ENCODE data around the gene C4BPB. TPM values are rescaled to one million over a fixed set of nuclear protein-coding genes. Genes with fewer than 3 reads are reported as not detected.

C4BPB gene
- total and polyA plus RNA-seq, 4 donors: 59.7 to 460 (median 401) TPM

DNA sequence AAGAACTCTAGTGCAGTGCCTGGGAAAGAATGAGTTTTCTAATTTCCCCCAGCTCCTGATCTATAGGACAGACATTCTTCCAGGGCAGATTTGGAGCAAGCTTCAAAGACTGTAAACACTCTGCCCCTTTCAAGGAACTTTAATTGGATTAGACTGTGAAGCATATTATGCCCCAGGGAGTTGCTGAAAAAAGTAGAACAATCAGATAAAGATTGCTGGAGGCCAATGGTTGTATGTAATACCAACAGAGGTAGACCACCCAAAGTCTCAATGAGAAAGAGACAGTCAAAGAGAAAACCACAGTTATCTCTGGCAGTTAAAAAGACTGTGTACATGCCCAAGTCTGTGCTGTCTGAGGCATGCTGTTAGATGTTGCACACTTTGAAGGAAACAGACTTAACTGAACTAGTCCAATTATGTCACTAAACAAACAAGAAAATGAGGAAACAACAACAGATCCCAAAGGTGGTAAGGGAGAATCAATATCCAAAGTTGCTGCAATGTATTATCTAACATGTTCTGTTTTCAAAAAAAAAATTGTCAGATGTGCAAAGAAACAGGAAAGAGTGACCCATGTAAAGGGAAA lies 39.8 kb downstream of the C4BPB start (continued):
- TF ChIP-seq, protein P1, sequence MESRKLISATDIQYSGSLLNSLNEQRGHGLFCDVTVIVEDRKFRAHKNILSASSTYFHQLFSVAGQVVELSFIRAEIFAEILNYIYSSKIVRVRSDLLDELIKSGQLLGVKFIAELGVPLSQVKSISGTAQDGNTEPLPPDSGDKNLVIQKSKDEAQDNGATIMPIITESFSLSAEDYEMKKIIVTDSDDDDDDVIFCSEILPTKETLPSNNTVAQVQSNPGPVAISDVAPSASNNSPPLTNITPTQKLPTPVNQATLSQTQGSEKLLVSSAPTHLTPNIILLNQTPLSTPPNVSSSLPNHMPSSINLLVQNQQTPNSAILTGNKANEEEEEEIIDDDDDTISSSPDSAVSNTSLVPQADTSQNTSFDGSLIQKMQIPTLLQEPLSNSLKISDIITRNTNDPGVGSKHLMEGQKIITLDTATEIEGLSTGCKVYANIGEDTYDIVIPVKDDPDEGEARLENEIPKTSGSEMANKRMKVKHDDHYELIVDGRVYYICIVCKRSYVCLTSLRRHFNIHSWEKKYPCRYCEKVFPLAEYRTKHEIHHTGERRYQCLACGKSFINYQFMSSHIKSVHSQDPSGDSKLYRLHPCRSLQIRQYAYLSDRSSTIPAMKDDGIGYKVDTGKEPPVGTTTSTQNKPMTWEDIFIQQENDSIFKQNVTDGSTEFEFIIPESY (IDR thresholded peaks at IDR 0.05): peak; percentile 54

DNA sequence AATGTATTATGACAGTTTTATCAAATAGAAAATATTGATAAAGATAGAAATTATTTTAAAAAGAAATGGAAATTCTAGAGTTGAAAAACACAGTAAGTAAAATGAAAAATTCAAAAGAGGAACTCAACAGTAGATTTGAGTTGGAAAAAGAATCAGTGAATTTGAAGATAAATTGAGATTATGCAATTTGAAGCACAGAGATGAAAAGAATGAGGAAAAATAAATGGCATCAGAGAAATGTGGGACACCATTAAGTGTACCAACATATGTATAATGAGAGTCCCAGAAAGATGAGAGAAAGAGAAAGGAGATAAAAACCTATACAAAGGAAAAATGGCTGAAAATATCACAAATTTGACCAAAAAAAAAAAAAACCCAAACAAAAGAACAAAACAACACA lies 40.4 kb downstream of the C4BPB start:
- H3K27ac ChIP-seq (ENCODE audit: low read depth in 1 of 2, low read length in 2 of 2): peak overlapping the region; percentile 35 to 60
- no peak for DNase-seq (ENCODE audit: low spot score)
- H3K36me3 ChIP-seq (ENCODE audit: control insufficient read depth in 4 of 4, insufficient read depth in 3 of 4, low read depth in 1 of 4, low read length in 3 of 4): peaks cover 7 to 59% (median 44%) of the 10 kb centered on the region in 4 donors

More for the DNA sequence above, 40.4 kb downstream of the C4BPB start:
- H3K4me3 ChIP-seq (ENCODE audit: low read depth in 1 of 3, low read length in 3 of 3): no peak overlapping the region
- H3K9me3 ChIP-seq (ENCODE audit: control insufficient read depth in 4 of 4, low read length in 3 of 4): no peaks in the 10 kb centered on the region
- no peak overlapping the region for H3K9ac ChIP-seq (ENCODE audit: low read depth in 1 of 2, low read length in 2 of 2)
- TF ChIP-seq SP1 (IDR thresholded peaks at IDR 0.05) (no peak), FOXA2 (IDR thresholded peaks at IDR 0.05) (no peak), NR2F2 (IDR thresholded peaks at IDR 0.05) (no peak), EGR1 (IDR thresholded peaks at IDR 0.05; ENCODE audit: low read depth in 2 of 2) (no peak), TAF1 (conservative IDR thresholded peaks at IDR 0.05) (no peak), FOXA1 (IDR thresholded peaks at IDR 0.05) (no peak), HNF4A (conservative IDR thresholded peaks at IDR 0.05) (no peak), JUND (IDR thresholded peaks at IDR 0.05) (no peak), YY1 (IDR thresholded peaks at IDR 0.05) (no peak), GABPA (IDR thresholded peaks at IDR 0.05 in 1 of 2, conservative IDR thresholded peaks at IDR 0.05 in 1 of 2) (no peak), RXRA (IDR thresholded peaks at IDR 0.05) (no peak), HNF4G (IDR thresholded peaks at IDR 0.05) (no peak), RAD21 (IDR thresholded peaks at IDR 0.05) (no peak)
- TF ChIP-seq, protein P2, sequence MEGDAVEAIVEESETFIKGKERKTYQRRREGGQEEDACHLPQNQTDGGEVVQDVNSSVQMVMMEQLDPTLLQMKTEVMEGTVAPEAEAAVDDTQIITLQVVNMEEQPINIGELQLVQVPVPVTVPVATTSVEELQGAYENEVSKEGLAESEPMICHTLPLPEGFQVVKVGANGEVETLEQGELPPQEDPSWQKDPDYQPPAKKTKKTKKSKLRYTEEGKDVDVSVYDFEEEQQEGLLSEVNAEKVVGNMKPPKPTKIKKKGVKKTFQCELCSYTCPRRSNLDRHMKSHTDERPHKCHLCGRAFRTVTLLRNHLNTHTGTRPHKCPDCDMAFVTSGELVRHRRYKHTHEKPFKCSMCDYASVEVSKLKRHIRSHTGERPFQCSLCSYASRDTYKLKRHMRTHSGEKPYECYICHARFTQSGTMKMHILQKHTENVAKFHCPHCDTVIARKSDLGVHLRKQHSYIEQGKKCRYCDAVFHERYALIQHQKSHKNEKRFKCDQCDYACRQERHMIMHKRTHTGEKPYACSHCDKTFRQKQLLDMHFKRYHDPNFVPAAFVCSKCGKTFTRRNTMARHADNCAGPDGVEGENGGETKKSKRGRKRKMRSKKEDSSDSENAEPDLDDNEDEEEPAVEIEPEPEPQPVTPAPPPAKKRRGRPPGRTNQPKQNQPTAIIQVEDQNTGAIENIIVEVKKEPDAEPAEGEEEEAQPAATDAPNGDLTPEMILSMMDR (IDR thresholded peaks at IDR 0.05; ENCODE audit: low read depth, low read length, missing input control): no peak
- TF ChIP-seq, protein P3, sequence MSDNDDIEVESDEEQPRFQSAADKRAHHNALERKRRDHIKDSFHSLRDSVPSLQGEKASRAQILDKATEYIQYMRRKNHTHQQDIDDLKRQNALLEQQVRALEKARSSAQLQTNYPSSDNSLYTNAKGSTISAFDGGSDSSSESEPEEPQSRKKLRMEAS (IDR thresholded peaks at IDR 0.05): no peak
- TF ChIP-seq, protein P4, sequence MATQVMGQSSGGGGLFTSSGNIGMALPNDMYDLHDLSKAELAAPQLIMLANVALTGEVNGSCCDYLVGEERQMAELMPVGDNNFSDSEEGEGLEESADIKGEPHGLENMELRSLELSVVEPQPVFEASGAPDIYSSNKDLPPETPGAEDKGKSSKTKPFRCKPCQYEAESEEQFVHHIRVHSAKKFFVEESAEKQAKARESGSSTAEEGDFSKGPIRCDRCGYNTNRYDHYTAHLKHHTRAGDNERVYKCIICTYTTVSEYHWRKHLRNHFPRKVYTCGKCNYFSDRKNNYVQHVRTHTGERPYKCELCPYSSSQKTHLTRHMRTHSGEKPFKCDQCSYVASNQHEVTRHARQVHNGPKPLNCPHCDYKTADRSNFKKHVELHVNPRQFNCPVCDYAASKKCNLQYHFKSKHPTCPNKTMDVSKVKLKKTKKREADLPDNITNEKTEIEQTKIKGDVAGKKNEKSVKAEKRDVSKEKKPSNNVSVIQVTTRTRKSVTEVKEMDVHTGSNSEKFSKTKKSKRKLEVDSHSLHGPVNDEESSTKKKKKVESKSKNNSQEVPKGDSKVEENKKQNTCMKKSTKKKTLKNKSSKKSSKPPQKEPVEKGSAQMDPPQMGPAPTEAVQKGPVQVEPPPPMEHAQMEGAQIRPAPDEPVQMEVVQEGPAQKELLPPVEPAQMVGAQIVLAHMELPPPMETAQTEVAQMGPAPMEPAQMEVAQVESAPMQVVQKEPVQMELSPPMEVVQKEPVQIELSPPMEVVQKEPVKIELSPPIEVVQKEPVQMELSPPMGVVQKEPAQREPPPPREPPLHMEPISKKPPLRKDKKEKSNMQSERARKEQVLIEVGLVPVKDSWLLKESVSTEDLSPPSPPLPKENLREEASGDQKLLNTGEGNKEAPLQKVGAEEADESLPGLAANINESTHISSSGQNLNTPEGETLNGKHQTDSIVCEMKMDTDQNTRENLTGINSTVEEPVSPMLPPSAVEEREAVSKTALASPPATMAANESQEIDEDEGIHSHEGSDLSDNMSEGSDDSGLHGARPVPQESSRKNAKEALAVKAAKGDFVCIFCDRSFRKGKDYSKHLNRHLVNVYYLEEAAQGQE (IDR thresholded peaks at IDR 0.05): no peak
- TF ChIP-seq, protein P5, sequence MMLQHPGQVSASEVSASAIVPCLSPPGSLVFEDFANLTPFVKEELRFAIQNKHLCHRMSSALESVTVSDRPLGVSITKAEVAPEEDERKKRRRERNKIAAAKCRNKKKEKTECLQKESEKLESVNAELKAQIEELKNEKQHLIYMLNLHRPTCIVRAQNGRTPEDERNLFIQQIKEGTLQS (IDR thresholded peaks at IDR 0.05): no peak
- TF ChIP-seq, protein P1 (IDR thresholded peaks at IDR 0.05): no peak
- peaks cover 6 to 19% (median 13%) of the 10 kb centered on the region in 4 donors for H3K4me1 ChIP-seq (ENCODE audit: control insufficient read depth in 4 of 4, insufficient read depth in 4 of 4, low read length in 3 of 4)
- H3K27me3 ChIP-seq (ENCODE audit: control insufficient read depth in 4 of 4, insufficient read depth in 4 of 4, low read length in 3 of 4): no peaks in the 10 kb centered on the region
